K562 (cell line): ENCODE measurements around the gene FBXO28. TPM values are rescaled to one million over a fixed set of nuclear protein-coding genes. Genes with fewer than 3 reads are reported as not detected.
A peak's percentile ranks its signal among the peaks of the same experiment; 100 is the strongest.

Experiments
- ATAC-seq: fragments of 200-7000 bp; cut with Tn5 transposase; 3 replicates; pipeline ENCODE4 v1.9.1; 2020; ENCODE audit warnings: moderate library complexity
- BruUV-seq: library from RNA; stranded (reverse); fragments of 400-500 nt; replicated peaks from 2 replicates; lab custom pipeline; 2021; lab: Mats Ljungman, UMichigan
- CTCF ChIA-PET: fragments of 300-600 bp; formaldehyde crosslinking; extraction: SDS; loops from one replicate; lab custom pipeline; 2021; ENCODE audit warnings: low intra/inter-chr PET ratio; lab: Yijun Ruan, JAX
- POLR2A ChIA-PET: fragments of 300-600, 350-650 bp; sonication (Branson Sonifier 250); formaldehyde crosslinking; extraction: SDS; loops from one replicate; lab custom pipeline; 2021; ENCODE audit warnings: antibody characterized with exemption, inconsistent platforms; lab: Yijun Ruan, JAX
- DNase-seq, 4 experiments: peaks; one replicate each; pipeline versions ENCODE4 v3.0.0 to v3.0.0-alpha.2; 2011 to 2018; ENCODE audit warnings: low spot score in 3 of 4, mixed read lengths in 3 of 4; ENCODE audit errors: extremely low read depth in 1 of 4
- FAIRE-seq: peaks from 2 replicates; lab custom pipeline; 2011; peaks lifted over from hg19 to GRCh38; lab: Jason Lieb, UNC
- H2AFZ ChIP-seq: 2 replicates; pipeline ENCODE4 v1.6.0; 2011; ENCODE audit warnings: low read depth, low read length, control low read depth, inconsistent platforms
- H3K27ac ChIP-seq: fragments of 200-600 bp; 3 replicates; pipeline ENCODE4 v1.8.0; 2011; ENCODE audit warnings: low read depth, mild to moderate bottlenecking, control low read depth, inconsistent platforms, low read length, moderate library complexity, mixed read lengths; ENCODE audit errors: extremely low read depth
- H3K27me3 ChIP-seq, 2 experiments: fragments of 300-600 bp in 1 of 2; 2 replicates in 1 of 2; 3 replicates in 1 of 2; pipeline versions ENCODE4 v1.6.0 to v1.8.0; 2011; ENCODE audit warnings: inconsistent platforms in 2 of 2, low read length in 2 of 2, mild to moderate bottlenecking in 1 of 2, mixed read lengths in 1 of 2, moderate library complexity in 1 of 2; ENCODE audit not compliant: control insufficient read depth in 2 of 2, insufficient read depth in 2 of 2
- H3K36me3 ChIP-seq: fragments of 300-600 bp; 3 replicates; pipeline ENCODE4 v1.8.0; 2011; ENCODE audit warnings: mild to moderate bottlenecking, low read length, inconsistent platforms; ENCODE audit not compliant: control insufficient read depth, insufficient read depth
- H3K4me1 ChIP-seq, 2 experiments: fragments of 200-600 bp in 1 of 2; replicated peaks in 1 of 2; 2 replicates in 1 of 2; 3 replicates in 1 of 2; pipeline versions ENCODE4 v1.5.1 to v1.8.0; 2011; ENCODE audit warnings: inconsistent platforms in 2 of 2, low read length in 2 of 2, mild to moderate bottlenecking in 1 of 2, mixed read lengths in 1 of 2, moderate library complexity in 1 of 2; ENCODE audit not compliant: control insufficient read depth in 2 of 2, insufficient read depth in 2 of 2
- H3K4me2 ChIP-seq: 2 replicates; pipeline ENCODE4 v1.6.1; 2011; ENCODE audit warnings: low read length, control low read depth, inconsistent platforms, mixed read lengths; ENCODE audit not compliant: insufficient read depth
- H3K4me3 ChIP-seq: fragments of 200-600 bp; sonication (generic), shearing (Covaris generic); 2 replicates; pipeline ENCODE4 v1.5.1; 2016; ENCODE audit warnings: control low read depth, inconsistent platforms
- H3K79me2 ChIP-seq: fragments of 200-600 bp; 3 replicates; pipeline ENCODE4 v1.8.0; 2011; ENCODE audit warnings: low read length, inconsistent platforms; ENCODE audit not compliant: control insufficient read depth, insufficient read depth
- H3K9ac ChIP-seq, 2 experiments: 2 replicates each; pipeline versions ENCODE4 v1.6.0 to v1.6.1; 2011; ENCODE audit warnings: low read depth in 2 of 2, low read length in 2 of 2, control low read depth in 1 of 2, inconsistent platforms in 1 of 2, mild to moderate bottlenecking in 1 of 2, mixed read lengths in 1 of 2; ENCODE audit not compliant: insufficient read depth in 1 of 2
- H3K9me1 ChIP-seq: one replicate; pipeline ENCODE4 v1.6.0; 2011; ENCODE audit warnings: inconsistent platforms, mild to moderate bottlenecking, low read length, moderate library complexity; ENCODE audit not compliant: control insufficient read depth, insufficient read depth
- H3K9me3 ChIP-seq: replicated peaks from 2 replicates; pipeline ENCODE4 v1.5.1; 2011; ENCODE audit warnings: low read depth, low read length, inconsistent platforms; ENCODE audit not compliant: control insufficient read depth, insufficient read depth
- H4K20me1 ChIP-seq: replicated peaks from 2 replicates; pipeline ENCODE4 v1.6.1; 2011; ENCODE audit warnings: low read length, inconsistent platforms, mixed read lengths; ENCODE audit not compliant: control insufficient read depth, insufficient read depth
- CBFA2T2 ChIP-seq: fragments of 450-650 bp; conservative IDR thresholded peaks from 2 replicates; pipeline ENCODE4 v1.6.1; 2017; ENCODE audit warnings: mild to moderate bottlenecking
- CBFA2T3 ChIP-seq: fragments of 450-650 bp; IDR thresholded peaks from 2 replicates; pipeline ENCODE4 v1.6.1; 2017
- CREB1 ChIP-seq, 2 experiments: sonication (generic) in 1 of 2; formaldehyde crosslinking in 1 of 2; IDR thresholded peaks; 2 replicates each; pipeline versions ENCODE4 v1.6.1 to v1.8.0; 2012 to 2022; ENCODE audit warnings: inconsistent platforms in 1 of 2, mild to moderate bottlenecking in 1 of 2, missing genetic modification reagents in 1 of 2, moderate library complexity in 1 of 2
- ESRRA ChIP-seq: fragments of 450-650 bp; IDR thresholded peaks from 2 replicates; pipeline ENCODE4 v1.6.1; 2014; ENCODE audit warnings: low read depth, mild to moderate bottlenecking, moderate library complexity, borderline replicate concordance
- GATAD2A ChIP-seq: fragments of 450-650 bp; IDR thresholded peaks from 2 replicates; pipeline ENCODE4 v1.6.1; 2017
- HSF4 ChIP-seq: fragments of 250-450 bp; sonication (Bioruptor Pico); IDR thresholded peaks from 2 replicates; pipeline ENCODE4 v2.1.2; 2022; ENCODE audit warnings: mild to moderate bottlenecking, moderate library complexity, borderline replicate concordance
- MTA2 ChIP-seq: fragments of 450-650 bp; IDR thresholded peaks from 2 replicates; pipeline ENCODE4 v1.6.1; 2016; ENCODE audit warnings: low read depth
- NCOR1 ChIP-seq: fragments of 450-650 bp; IDR thresholded peaks from 2 replicates; pipeline ENCODE4 v1.6.1; 2016; ENCODE audit warnings: mild to moderate bottlenecking, moderate library complexity
- SMARCA4 ChIP-seq: fragments of 450-650 bp; IDR thresholded peaks from 2 replicates; pipeline ENCODE4 v1.6.1; 2016
- TAL1 ChIP-seq: fragments of 450-650 bp; IDR thresholded peaks from 2 replicates; pipeline ENCODE4 v1.6.1; 2016; ENCODE audit warnings: mild to moderate bottlenecking
- ZNF134 ChIP-seq: fragments of 250-450 bp; sonication (Bioruptor Pico); conservative IDR thresholded peaks from 2 replicates; pipeline ENCODE4 v1.4.0; 2020
- ZNF24 ChIP-seq: fragments of 450-650 bp; IDR thresholded peaks from 2 replicates; pipeline ENCODE4 v1.6.1; 2016
- WGBS: fragments of 100-300 bp; shearing (Covaris generic); methylation state at CpG from one replicate; pipeline ENCODE4 v1.1.6; 2016; ENCODE audit warnings: low coverage, mixed read lengths; ENCODE audit not compliant: insufficient coverage; ENCODE audit errors: missing lambda C conversion rate; 5-methylcytosine and 5-hydroxymethylcytosine counted together
- in situ Hi-C: fragments of 300-500 bp; cut with MboI; formaldehyde crosslinking; loops from 4 replicates; pipeline ENCODE4 v1.15.0; 2018; ENCODE audit warnings: inconsistent platforms, mixed read lengths
- intact Hi-C: fragments of 100-400 bp; cut with micrococcal nuclease; formaldehyde crosslinking; loops from 2 replicates; pipeline ENCODE4 v1.14.2; 2022
- polyA plus RNA-seq, 8 experiments: library from polyadenylated mRNA; depleted of rRNA in 4 of 8; stranded (reverse) in 5 of 8; unstranded in 3 of 8; fragments of >200 nt; fragmentation: Nextera tagmentation in 2 of 8; fragmentation: Illumina TruSeq in 1 of 8; extraction: Ambion mirVana in 2 of 8; extraction: Trizol in 1 of 8; gene quantifications; 2 replicates each; pipeline versions ENCODE4 v1.2.1 to v1.2.3, GENCODE V29; 2011 to 2014; ENCODE audit warnings: inconsistent platforms in 1 of 8, missing spikeins in 1 of 8
- total RNA-seq, 7 experiments: library from RNA; depleted of rRNA in 6 of 7; stranded (reverse); fragments of >200 nt in 6 of 7; fragmentation: Illumina TruSeq in 2 of 7; extraction: Trizol in 2 of 7; gene quantifications; 2 replicates each; pipeline versions ENCODE4 v1.2.1 to v1.2.3, GENCODE V29; 2011 to 2021; ENCODE audit warnings: low replicate concordance in 1 of 7
- TF ChIP-seq, protein P1 (sequence below): fragments of 250-450 bp; sonication (Bioruptor Pico); IDR thresholded peaks from 2 replicates; pipeline ENCODE4 v1.5.1; 2021; ENCODE audit warnings: mild to moderate bottlenecking
- TF ChIP-seq, protein P2 (sequence below), 2 experiments: fragments of 200-800 bp in 1 of 2; sonication (Bioruptor generic) in 1 of 2; sonication (generic) in 1 of 2; formaldehyde crosslinking in 1 of 2; IDR thresholded peaks in 1 of 2; conservative IDR thresholded peaks in 1 of 2; 2 replicates each; pipeline versions ENCODE4 v1.5.0 to v1.6.1; 2016 to 2020; ENCODE audit warnings: missing compliant biosample characterization in 1 of 2, missing genetic modification characterization in 1 of 2, missing genetic modification reagents in 1 of 2
- TF ChIP-seq, protein P3 (sequence below): fragments of 250-450 bp; sonication (Bioruptor Pico); IDR thresholded peaks from 2 replicates; pipeline ENCODE4 v1.8.0; 2022; ENCODE audit warnings: moderate library complexity, mild to moderate bottlenecking, inconsistent platforms
- TF ChIP-seq, protein P4 (sequence below): fragments of 450-650 bp; formaldehyde crosslinking; IDR thresholded peaks from 2 replicates; pipeline ENCODE4 v1.4.0; 2020; ENCODE audit warnings: mild to moderate bottlenecking, moderate library complexity
- TF ChIP-seq, protein P5 (sequence below): fragments of 250-450 bp; sonication (Bioruptor Pico); IDR thresholded peaks from 2 replicates; pipeline ENCODE4 v1.9.0; 2021; ENCODE audit warnings: mild to moderate bottlenecking

Gene FBXO28
- total and polyA plus RNA-seq, 9 of the 15 experiments (the other 6 are each of a cell fraction or from before 2014, with no cell fraction given): 4.1 to 34.8 (median 25.3) TPM

DNA sequence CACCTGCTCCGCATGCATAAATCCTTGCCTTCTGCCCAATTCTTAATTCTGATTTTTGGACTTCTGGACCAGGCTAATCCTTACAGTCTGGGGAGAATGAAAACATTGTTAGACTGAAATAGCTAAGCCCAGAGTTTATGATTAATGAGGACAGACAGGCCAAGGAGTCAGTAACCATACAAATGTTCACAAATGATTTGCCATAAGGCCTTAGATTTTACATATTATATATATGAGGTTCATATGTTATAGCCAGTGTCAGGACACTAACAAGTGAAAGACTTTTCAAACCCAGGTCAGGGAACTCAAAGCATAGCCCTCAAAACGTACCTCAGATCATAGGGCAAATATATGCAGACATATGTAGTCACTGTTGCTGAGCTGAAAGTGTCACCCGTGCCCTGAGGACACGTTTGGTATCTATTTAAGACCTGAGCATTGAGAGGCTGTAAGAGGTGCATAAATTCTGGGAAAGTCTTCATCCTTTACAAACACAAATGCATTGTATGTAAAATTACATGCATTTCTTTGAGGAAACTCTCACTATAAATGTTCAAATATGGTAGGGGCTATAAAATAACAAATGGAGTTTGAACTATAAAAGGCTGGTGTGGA lies 45.3 kb upstream of the FBXO28 start (continued):
- TF ChIP-seq, protein P1, sequence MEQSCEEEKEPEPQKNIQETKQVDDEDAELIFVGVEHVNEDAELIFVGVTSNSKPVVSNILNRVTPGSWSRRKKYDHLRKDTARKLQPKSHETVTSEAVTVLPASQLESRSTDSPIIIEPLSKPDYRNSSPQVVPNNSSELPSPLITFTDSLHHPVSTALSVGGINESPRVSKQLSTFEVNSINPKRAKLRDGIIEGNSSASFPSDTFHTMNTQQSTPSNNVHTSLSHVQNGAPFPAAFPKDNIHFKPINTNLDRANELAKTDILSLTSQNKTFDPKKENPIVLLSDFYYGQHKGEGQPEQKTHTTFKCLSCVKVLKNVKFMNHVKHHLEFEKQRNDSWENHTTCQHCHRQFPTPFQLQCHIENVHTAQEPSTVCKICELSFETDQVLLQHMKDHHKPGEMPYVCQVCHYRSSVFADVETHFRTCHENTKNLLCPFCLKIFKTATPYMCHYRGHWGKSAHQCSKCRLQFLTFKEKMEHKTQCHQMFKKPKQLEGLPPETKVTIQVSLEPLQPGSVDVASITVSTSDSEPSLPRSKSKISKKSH (CRISPR knock-in tag): 0 out of 2 replicates have a peak, but pooled peaks have one; percentile 11

DNA sequence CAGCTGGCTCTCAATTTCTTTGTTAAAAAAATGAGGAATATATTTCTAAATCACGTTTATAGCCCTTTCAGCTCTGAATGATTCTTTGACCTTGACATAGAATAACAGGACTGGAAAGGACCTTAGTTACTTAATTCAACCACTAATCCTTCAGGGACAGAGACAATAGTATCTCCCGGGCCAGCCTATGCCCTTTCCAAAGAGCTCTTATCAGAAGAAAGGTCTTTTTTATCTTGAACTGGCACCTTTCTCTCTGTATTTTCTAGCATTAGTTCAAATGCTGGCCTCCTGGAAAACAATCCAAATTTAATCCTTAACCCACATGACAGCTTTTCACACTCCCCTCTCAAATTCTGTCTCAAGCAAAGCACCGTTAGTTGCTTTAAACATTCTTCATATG lies 44.8 kb upstream of the FBXO28 start:
- Histone ChIP-seq H4K20me1 (no peaks in the 10 kb centered on the region), H3K36me3 (no peaks in the 10 kb centered on the region), H3K4me1 (peaks cover 0 to 23% of the 10 kb centered on the region in 2 experiments; a peak in 3 of 5 replicates), H3K27ac (no peak overlapping the region), H3K9me1 (no peaks in the 10 kb centered on the region), H2AFZ (no peak overlapping the region), H3K9me3 (no peaks in the 10 kb centered on the region), H3K27me3 (no peaks in the 10 kb centered on the region), H3K79me2 (no peaks in the 10 kb centered on the region), H3K4me3 (no peak overlapping the region), H3K4me2 (no peak overlapping the region), H3K9ac (no peak overlapping the region)
- CTCF ChIA-PET: no interaction called here
- intact Hi-C loops: no loop called here
- DNase-seq: peak in 2 of 4 experiments; percentile 48 to 51
- no TSS peak for BruUV-seq
- 2% methylated on average over 3 of the region's 3 CpGs for WGBS
- POLR2A ChIA-PET: interaction anchor here (0.7 to 1.5 kb wide), 3 partner anchors 8 to 13 kb away, joined by 3 to 5 read pairs (median 4); no protein-coding TSS in a partner anchor
- FAIRE-seq: no peak
- in situ Hi-C loops: no loop called here
- ATAC-seq: peak; percentile 44; the same call in 2 of the 3 replicates
- TF ChIP-seq ZNF134 (CRISPR knock-in tag) (no peak), MTA2 (peak; percentile 56), CBFA2T3 (peak; percentile 86), NCOR1 (peak; percentile 69; the same call in 1 of the 2 replicates), GATAD2A (no peak), HSF4 (no peak), CREB1 (IDR thresholded peaks at IDR 0.05) (no peak), CREB1 (CRISPR knock-in tag; IDR thresholded peaks at IDR 0.05) (no peak), ESRRA (peak; percentile 88), CBFA2T2 (peak; percentile 78), TAL1 (peak; percentile 81), ZNF24 (peak; percentile 58; the same call in 1 of the 2 replicates), SMARCA4 (peak; percentile 64; the same call in 1 of the 2 replicates)
- TF ChIP-seq, protein P2, sequence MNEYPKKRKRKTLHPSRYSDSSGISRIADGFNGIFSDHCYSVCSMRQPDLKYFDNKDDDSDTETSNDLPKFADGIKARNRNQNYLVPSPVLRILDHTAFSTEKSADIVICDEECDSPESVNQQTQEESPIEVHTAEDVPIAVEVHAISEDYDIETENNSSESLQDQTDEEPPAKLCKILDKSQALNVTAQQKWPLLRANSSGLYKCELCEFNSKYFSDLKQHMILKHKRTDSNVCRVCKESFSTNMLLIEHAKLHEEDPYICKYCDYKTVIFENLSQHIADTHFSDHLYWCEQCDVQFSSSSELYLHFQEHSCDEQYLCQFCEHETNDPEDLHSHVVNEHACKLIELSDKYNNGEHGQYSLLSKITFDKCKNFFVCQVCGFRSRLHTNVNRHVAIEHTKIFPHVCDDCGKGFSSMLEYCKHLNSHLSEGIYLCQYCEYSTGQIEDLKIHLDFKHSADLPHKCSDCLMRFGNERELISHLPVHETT (CRISPR knock-in tag; conservative IDR thresholded peaks at IDR 0.05 in 1 of 2, IDR thresholded peaks at IDR 0.05 in 1 of 2): peak in 1 of 2 experiments; percentile 49; a peak in 1 of 4 replicates
- TF ChIP-seq, protein P3, sequence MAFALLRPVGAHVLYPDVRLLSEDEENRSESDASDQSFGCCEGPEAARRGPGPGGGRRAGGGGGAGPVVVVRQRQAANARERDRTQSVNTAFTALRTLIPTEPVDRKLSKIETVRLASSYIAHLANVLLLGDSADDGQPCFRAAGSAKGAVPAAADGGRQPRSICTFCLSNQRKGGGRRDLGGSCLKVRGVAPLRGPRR (CRISPR knock-in tag): no peak
- TF ChIP-seq, protein P4, sequence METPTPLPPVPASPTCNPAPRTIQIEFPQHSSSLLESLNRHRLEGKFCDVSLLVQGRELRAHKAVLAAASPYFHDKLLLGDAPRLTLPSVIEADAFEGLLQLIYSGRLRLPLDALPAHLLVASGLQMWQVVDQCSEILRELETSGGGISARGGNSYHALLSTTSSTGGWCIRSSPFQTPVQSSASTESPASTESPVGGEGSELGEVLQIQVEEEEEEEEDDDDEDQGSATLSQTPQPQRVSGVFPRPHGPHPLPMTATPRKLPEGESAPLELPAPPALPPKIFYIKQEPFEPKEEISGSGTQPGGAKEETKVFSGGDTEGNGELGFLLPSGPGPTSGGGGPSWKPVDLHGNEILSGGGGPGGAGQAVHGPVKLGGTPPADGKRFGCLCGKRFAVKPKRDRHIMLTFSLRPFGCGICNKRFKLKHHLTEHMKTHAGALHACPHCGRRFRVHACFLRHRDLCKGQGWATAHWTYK (CRISPR knock-in tag): no peak
- TF ChIP-seq, protein P5, sequence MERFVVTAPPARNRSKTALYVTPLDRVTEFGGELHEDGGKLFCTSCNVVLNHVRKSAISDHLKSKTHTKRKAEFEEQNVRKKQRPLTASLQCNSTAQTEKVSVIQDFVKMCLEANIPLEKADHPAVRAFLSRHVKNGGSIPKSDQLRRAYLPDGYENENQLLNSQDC (CRISPR knock-in tag): 0 out of 2 replicates have a peak, but pooled peaks have one; percentile 51
